HepG2 (cell line): ENCODE data around the gene GADD45B. TPM values are rescaled to one million over a fixed set of nuclear protein-coding genes. Genes with fewer than 3 reads are reported as not detected.
A peak's percentile ranks its signal among the peaks of the same experiment; 100 is the strongest.

ENCODE experiments used
- HNRNPH1 ChIP-seq: fragments of 200-400 bp; formaldehyde crosslinking; optimal IDR thresholded peaks from 2 replicates; pipeline ENCODE3; 2017; ENCODE audit warnings: mild to moderate bottlenecking, low read depth, low read length
- IRF9 ChIP-seq: sonication (generic); formaldehyde crosslinking; IDR thresholded peaks from 2 replicates; pipeline ENCODE4 v1.8.0; 2022; ENCODE audit warnings: missing genetic modification reagents, mild to moderate bottlenecking, borderline replicate concordance
- NR1H2 ChIP-seq: sonication (generic); formaldehyde crosslinking; IDR thresholded peaks from 2 replicates; pipeline ENCODE4 v1.8.1; 2022; ENCODE audit warnings: low read depth, missing genetic modification reagents, borderline replicate concordance
- ONECUT2 ChIP-seq: sonication (generic); formaldehyde crosslinking; IDR thresholded peaks from 2 replicates; pipeline ENCODE4 v1.4.0; 2020; ENCODE audit warnings: missing genetic modification reagents
- PAXIP1 ChIP-seq: sonication (generic); formaldehyde crosslinking; conservative IDR thresholded peaks from 2 replicates; pipeline ENCODE4 v1.4.0; 2020; ENCODE audit warnings: mild to moderate bottlenecking, missing genetic modification reagents, moderate library complexity
- RFX3 ChIP-seq: IDR thresholded peaks from 2 replicates; pipeline ENCODE4 v1.6.1; 2016; ENCODE audit warnings: missing biosample characterization, missing genetic modification reagents
- SP2 ChIP-seq: sonication (generic); formaldehyde crosslinking; IDR thresholded peaks from 2 replicates; pipeline ENCODE4 v1.5.1; 2020; ENCODE audit warnings: mild to moderate bottlenecking, missing genetic modification reagents
- TCF12 ChIP-seq, 2 experiments: fragments of 450-650 bp in 1 of 2; sonication (generic) in 1 of 2; formaldehyde crosslinking in 1 of 2; IDR thresholded peaks; 2 replicates each; pipeline versions ENCODE4 v1.6.1 to v1.8.0; 2017 to 2022; ENCODE audit warnings: antibody characterized with exemption in 1 of 2, mild to moderate bottlenecking in 1 of 2, missing genetic modification reagents in 1 of 2, moderate library complexity in 1 of 2
- TEF ChIP-seq: sonication (generic); formaldehyde crosslinking; IDR thresholded peaks from 2 replicates; pipeline ENCODE4 v1.5.0; 2020; ENCODE audit warnings: missing genetic modification reagents
- ZBTB10 ChIP-seq: sonication (generic); formaldehyde crosslinking; IDR thresholded peaks from 2 replicates; pipeline ENCODE4 v1.4.0; 2020; ENCODE audit warnings: missing genetic modification reagents, borderline replicate concordance
- ZBTB33 ChIP-seq: sonication (generic); formaldehyde crosslinking; IDR thresholded peaks from 2 replicates; pipeline ENCODE4 v1.4.0; 2020; ENCODE audit warnings: missing genetic modification reagents
- ZNF121 ChIP-seq: sonication (generic); formaldehyde crosslinking; IDR thresholded peaks from 2 replicates; pipeline ENCODE4 v1.5.0; 2020; ENCODE audit warnings: mild to moderate bottlenecking, missing genetic modification reagents
- ZNF343 ChIP-seq: sonication (generic); formaldehyde crosslinking; IDR thresholded peaks from 2 replicates; pipeline ENCODE4 v1.4.0; 2020; ENCODE audit warnings: mild to moderate bottlenecking, missing genetic modification reagents
- ZNF484 ChIP-seq: sonication (generic); formaldehyde crosslinking; IDR thresholded peaks from 2 replicates; pipeline ENCODE4 v1.5.1; 2020; ENCODE audit warnings: mild to moderate bottlenecking, low read depth, missing genetic modification reagents, borderline replicate concordance
- ZNF616 ChIP-seq: sonication (generic); formaldehyde crosslinking; IDR thresholded peaks from 2 replicates; pipeline ENCODE4 v1.5.0; 2020; ENCODE audit warnings: low read depth, mild to moderate bottlenecking, missing genetic modification reagents
- ZNF678 ChIP-seq: sonication (generic); formaldehyde crosslinking; IDR thresholded peaks from 2 replicates; pipeline ENCODE4 v1.4.0; 2020; ENCODE audit warnings: mild to moderate bottlenecking, missing genetic modification reagents
- polyA plus RNA-seq, 8 experiments: library from polyadenylated mRNA; depleted of rRNA in 3 of 8; stranded (reverse) in 7 of 8; unstranded in 1 of 8; fragments of >200 nt; fragmentation: Illumina TruSeq in 4 of 8; extraction: Trizol in 4 of 8; gene quantifications; 2 replicates each; pipeline versions ENCODE4 v1.2.1 to v1.2.3, GENCODE V29; 2011 to 2016; ENCODE audit warnings: low read depth in 4 of 8, missing spikeins in 1 of 8, mixed read lengths in 1 of 8; ENCODE audit not compliant: insufficient read depth in 1 of 8
- total RNA-seq, 5 experiments: library from RNA; depleted of rRNA; stranded (reverse); fragments of >200 nt; fragmentation: Illumina TruSeq; extraction: Trizol; gene quantifications; 2 replicates each; pipeline ENCODE4 v1.2.3, GENCODE V29; 2016; ENCODE audit warnings: low read depth in 1 of 5

GADD45B gene
- total and polyA plus RNA-seq, 2 of the 13 experiments (the other 11 are each of a cell fraction or from before 2014, with no cell fraction given): 4.6 to 34.1 TPM

GRCh38 chr19:2524840-2525723 lies 49.2 kb downstream of the GADD45B start (continued):
- TF ChIP-seq PAXIP1: 0 out of 2 replicates have a peak, but pooled peaks have one; percentile 27
- TF ChIP-seq TEF: no peak
- TF ChIP-seq ZNF484 (CRISPR knock-in tag): no peak
- TF ChIP-seq ZNF678: no peak
- no peak for TF ChIP-seq RFX3
- no peak for TF ChIP-seq HNRNPH1
- TF ChIP-seq NR1H2 (CRISPR knock-in tag): no peak
- TF ChIP-seq TCF12 (IDR thresholded peaks at IDR 0.05): no peak
- TF ChIP-seq TCF12 (CRISPR knock-in tag; IDR thresholded peaks at IDR 0.05): no peak
- no peak for TF ChIP-seq ZNF343 (CRISPR knock-in tag)
- no peak for TF ChIP-seq ZNF121
- no peak for TF ChIP-seq ZBTB10
- TF ChIP-seq SP2 (CRISPR knock-in tag): no peak
- no peak for TF ChIP-seq ONECUT2 (CRISPR knock-in tag)
- 0 out of 2 replicates have a peak, but pooled peaks have one; percentile 28 for TF ChIP-seq IRF9 (CRISPR knock-in tag)
- no peak for TF ChIP-seq ZNF616 (CRISPR knock-in tag)
- no peak for TF ChIP-seq ZBTB33 (CRISPR knock-in tag)
